Hepatocyte (in vitro differentiated cells): ENCODE data around the gene TAP1.

Experiments used
- EZH2 ChIP-seq: fragments of 200-600 bp; sonication (generic); IDR thresholded peaks from 2 replicates; pipeline ENCODE4 v1.6.1; 2016; ENCODE audit warnings: antibody characterized with exemption, mild to moderate bottlenecking, borderline replicate concordance
- EZH2phosphoT487 ChIP-seq: fragments of 200-600 bp; sonication (generic); IDR thresholded peaks from one replicate; pipeline ENCODE4 v1.6.1; 2018; ENCODE audit warnings: antibody characterized with exemption, mild to moderate bottlenecking, low read depth, moderate library complexity; ENCODE audit not compliant: unreplicated experiment, severe bottlenecking
- TF ChIP-seq, protein P1 (sequence below): fragments of 200-600 bp; sonication (generic); IDR thresholded peaks from 2 replicates; pipeline ENCODE4 v1.5.1; 2016; ENCODE audit warnings: antibody characterized with exemption, mild to moderate bottlenecking; ENCODE audit not compliant: poor library complexity

DNA sequence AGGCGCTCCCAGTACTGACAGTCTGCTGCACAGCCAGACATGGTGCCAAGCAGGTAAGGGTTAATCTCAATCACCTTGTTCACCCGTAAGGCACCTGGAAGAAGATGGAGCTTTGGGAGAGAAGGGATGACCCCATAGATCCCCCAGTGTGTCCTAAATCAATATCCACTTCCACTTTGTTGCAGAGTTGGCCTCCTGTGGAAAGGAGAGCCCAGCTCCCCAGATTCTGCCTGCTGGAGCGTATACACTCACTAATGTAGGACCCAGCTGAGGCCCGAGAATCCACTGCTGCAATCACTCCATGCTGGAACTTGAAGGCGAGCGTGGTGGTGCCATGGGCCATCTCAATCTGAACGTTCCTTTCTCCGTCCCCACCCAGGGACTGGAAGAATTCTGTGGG lies 10.8 kb downstream of the TAP1 start:
- TF ChIP-seq, protein P1, sequence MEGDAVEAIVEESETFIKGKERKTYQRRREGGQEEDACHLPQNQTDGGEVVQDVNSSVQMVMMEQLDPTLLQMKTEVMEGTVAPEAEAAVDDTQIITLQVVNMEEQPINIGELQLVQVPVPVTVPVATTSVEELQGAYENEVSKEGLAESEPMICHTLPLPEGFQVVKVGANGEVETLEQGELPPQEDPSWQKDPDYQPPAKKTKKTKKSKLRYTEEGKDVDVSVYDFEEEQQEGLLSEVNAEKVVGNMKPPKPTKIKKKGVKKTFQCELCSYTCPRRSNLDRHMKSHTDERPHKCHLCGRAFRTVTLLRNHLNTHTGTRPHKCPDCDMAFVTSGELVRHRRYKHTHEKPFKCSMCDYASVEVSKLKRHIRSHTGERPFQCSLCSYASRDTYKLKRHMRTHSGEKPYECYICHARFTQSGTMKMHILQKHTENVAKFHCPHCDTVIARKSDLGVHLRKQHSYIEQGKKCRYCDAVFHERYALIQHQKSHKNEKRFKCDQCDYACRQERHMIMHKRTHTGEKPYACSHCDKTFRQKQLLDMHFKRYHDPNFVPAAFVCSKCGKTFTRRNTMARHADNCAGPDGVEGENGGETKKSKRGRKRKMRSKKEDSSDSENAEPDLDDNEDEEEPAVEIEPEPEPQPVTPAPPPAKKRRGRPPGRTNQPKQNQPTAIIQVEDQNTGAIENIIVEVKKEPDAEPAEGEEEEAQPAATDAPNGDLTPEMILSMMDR, result no peak
- TF ChIP-seq EZH2 (no peak), EZH2phosphoT487 (no peak)
